ENCODE measurements around the gene FKBP5. TPM values are rescaled to one million over a fixed set of nuclear protein-coding genes. Genes with fewer than 3 reads are reported as not detected.

Gene FKBP5
- polyA plus RNA-seq, 1 donor from 2014 or later = 1.2 TPM

GRCh38 chr6:35727231-35727934, 38.7 kb upstream of the FKBP5 start:
- Histone ChIP-seq H3K9ac (ENCODE audit: low read length) (peak overlapping the region; percentile 90), H4K20me1 (ENCODE audit: insufficient read depth) (no peaks in the 10 kb centered on the region), H3K4me3 (ENCODE audit: low read length) (peak overlapping the region; percentile 83), H3K79me2 (replicated peaks; ENCODE audit: insufficient read depth, low read length) (no peaks in the 10 kb centered on the region), H3K36me3 (ENCODE audit: insufficient read depth, low read length) (no peaks in the 10 kb centered on the region), H3K4me2 (ENCODE audit: low read length) (peak overlapping the region; percentile 86), H3K9me3 (ENCODE audit: low read length) (no peaks in the 10 kb centered on the region), H3K9me2 (ENCODE audit: insufficient read depth, low read length) (no peaks in the 10 kb centered on the region), H3F3A (ENCODE audit: insufficient read depth, low read length, poor library complexity, severe bottlenecking) (no peaks in the 10 kb centered on the region), H3K27me3 (ENCODE audit: insufficient read depth, low read depth, low read length) (no peaks in the 10 kb centered on the region), H2AFZ (ENCODE audit: low read depth, low read length) (peak overlapping the region; percentile 94), H3K27ac (ENCODE audit: low read length) (peak overlapping the region; percentile 82)
- TF ChIP-seq POLR2AphosphoS5 (IDR thresholded peaks at IDR 0.05) = peak; percentile 75
- no peak for TF ChIP-seq SMC3 (conservative IDR thresholded peaks at IDR 0.05; ENCODE audit: poor library complexity)
- TF ChIP-seq EZH2 (IDR thresholded peaks at IDR 0.05; ENCODE audit: borderline replicate concordance, insufficient read depth, low read length, poor library complexity, severe bottlenecking) = no peak
- peak; percentile 25 for TF ChIP-seq CTCF (IDR thresholded peaks at IDR 0.05; ENCODE audit: poor library complexity, severe bottlenecking)
- no peak for TF ChIP-seq REST (IDR thresholded peaks at IDR 0.05; ENCODE audit: borderline replicate concordance)
- peak; percentile 62 for TF ChIP-seq TAF1 (IDR thresholded peaks at IDR 0.05; ENCODE audit: low read depth)
- TF ChIP-seq MXI1 (conservative IDR thresholded peaks at IDR 0.05; ENCODE audit: poor library complexity, severe bottlenecking) = no peak
- TF ChIP-seq EP300 (conservative IDR thresholded peaks at IDR 0.05; ENCODE audit: poor library complexity, severe bottlenecking) = peak; percentile 29
- TF ChIP-seq RAD21 (conservative IDR thresholded peaks at IDR 0.05) = no peak

- Histone ChIP-seq H4K20me1 (ENCODE audit: insufficient read depth) (no peaks in the 10 kb centered on the region), H3K36me3 (ENCODE audit: insufficient read depth, low read length) (no peaks in the 10 kb centered on the region), H3K27ac (ENCODE audit: low read length) (no peak overlapping the region), H3K4me3 (ENCODE audit: low read length) (no peak overlapping the region), H2AFZ (ENCODE audit: low read depth, low read length) (no peak overlapping the region), H3K27me3 (ENCODE audit: insufficient read depth, low read depth, low read length) (no peaks in the 10 kb centered on the region), H3K79me2 (replicated peaks; ENCODE audit: insufficient read depth, low read length) (no peaks in the 10 kb centered on the region), H3K9ac (ENCODE audit: low read length) (no peak overlapping the region), H3K9me3 (ENCODE audit: low read length) (no peaks in the 10 kb centered on the region), H3K4me2 (ENCODE audit: low read length) (no peak overlapping the region), H3K9me2 (ENCODE audit: insufficient read depth, low read length) (no peaks in the 10 kb centered on the region), H3F3A (ENCODE audit: insufficient read depth, low read length, poor library complexity, severe bottlenecking) (no peaks in the 10 kb centered on the region)
- TF ChIP-seq CTCF (IDR thresholded peaks at IDR 0.05; ENCODE audit: poor library complexity, severe bottlenecking) (no peak), TAF1 (IDR thresholded peaks at IDR 0.05; ENCODE audit: low read depth) (no peak), SMC3 (conservative IDR thresholded peaks at IDR 0.05; ENCODE audit: poor library complexity) (no peak), MXI1 (conservative IDR thresholded peaks at IDR 0.05; ENCODE audit: poor library complexity, severe bottlenecking) (no peak), POLR2AphosphoS5 (IDR thresholded peaks at IDR 0.05) (no peak), EZH2 (IDR thresholded peaks at IDR 0.05; ENCODE audit: borderline replicate concordance, insufficient read depth, low read length, poor library complexity, severe bottlenecking) (no peak), RAD21 (conservative IDR thresholded peaks at IDR 0.05) (no peak), REST (IDR thresholded peaks at IDR 0.05; ENCODE audit: borderline replicate concordance) (no peak), EP300 (conservative IDR thresholded peaks at IDR 0.05; ENCODE audit: poor library complexity, severe bottlenecking) (no peak)
These were observed 37.2 kb upstream of the FKBP5 start for GRCh38 chr6:35725721-35726438.

All from neural cell (in vitro differentiated cells).